OCI-LY1 (cell line): ENCODE results near the gene ACYP1.

Source experiments
- H2AFZ ChIP-seq: fragments of 200-600 bp; sonication (generic), shearing (Covaris generic); 2 replicates; pipeline ENCODE4 v1.6.0; 2014; ENCODE audit warnings: antibody characterized with exemption, mild to moderate bottlenecking, low read length
- H3F3A ChIP-seq: fragments of 200-600 bp; sonication (generic), shearing (Covaris generic); 2 replicates; pipeline ENCODE4 v1.6.0; 2014; ENCODE audit warnings: mild to moderate bottlenecking, antibody characterized with exemption, low read length, moderate library complexity; ENCODE audit not compliant: insufficient read depth
- H3K27ac ChIP-seq: fragments of 200-600 bp; sonication (generic); 2 replicates; pipeline ENCODE4 v1.5.1; 2014; ENCODE audit warnings: low read length, mixed run types, mild to moderate bottlenecking, low read depth; ENCODE audit not compliant: poor library complexity, severe bottlenecking
- H3K27me3 ChIP-seq: fragments of 200-600 bp; sonication (generic); 2 replicates; pipeline ENCODE4 v1.6.0; 2014; ENCODE audit warnings: antibody characterized with exemption, mild to moderate bottlenecking, low read length, moderate library complexity; ENCODE audit not compliant: insufficient read depth
- H3K36me3 ChIP-seq: fragments of 200-600 bp; sonication (generic); 2 replicates; pipeline ENCODE4 v1.6.1; 2014; ENCODE audit warnings: mild to moderate bottlenecking, antibody characterized with exemption, low read length, moderate library complexity, mixed read lengths; ENCODE audit not compliant: insufficient read depth
- H3K4me1 ChIP-seq: fragments of 200-600 bp; sonication (generic); 2 replicates; pipeline ENCODE4 v1.5.1; 2014; ENCODE audit warnings: mild to moderate bottlenecking, low read length, moderate library complexity; ENCODE audit not compliant: insufficient read depth, severe bottlenecking
- H3K4me2 ChIP-seq: fragments of 200-600 bp; sonication (generic), shearing (Covaris generic); 2 replicates; pipeline ENCODE4 v1.6.1; 2014; ENCODE audit warnings: low read length
- H3K4me3 ChIP-seq: fragments of 200-600 bp; sonication (generic); 2 replicates; pipeline ENCODE4 v1.5.1; 2014; ENCODE audit warnings: low read length, low read depth, mild to moderate bottlenecking, mixed read lengths; ENCODE audit not compliant: poor library complexity, severe bottlenecking
- H3K79me2 ChIP-seq: fragments of 200-600 bp; shearing (Covaris generic); 2 replicates; pipeline ENCODE4 v1.6.1; 2016; ENCODE audit warnings: mixed run types, low read length, mixed read lengths; ENCODE audit not compliant: insufficient read depth
- H3K9ac ChIP-seq: fragments of 200-600 bp; sonication (generic), shearing (Covaris generic); 2 replicates; pipeline ENCODE4 v1.6.1; 2014; ENCODE audit warnings: mild to moderate bottlenecking, low read length, mixed read lengths
- H3K9me2 ChIP-seq: fragments of 200-600 bp; sonication (generic), shearing (Covaris generic); 2 replicates; pipeline ENCODE4 v1.6.1; 2014; ENCODE audit warnings: low read depth, mild to moderate bottlenecking, low read length, mixed read lengths
- H3K9me3 ChIP-seq: fragments of 200-600 bp; shearing (Covaris generic); 2 replicates; pipeline ENCODE4 v1.6.1; 2014; ENCODE audit warnings: low read length, mixed read lengths
- H4K20me1 ChIP-seq: fragments of 200-600 bp; sonication (generic), shearing (Covaris generic); 2 replicates; pipeline ENCODE4 v1.6.0; 2016; ENCODE audit warnings: mild to moderate bottlenecking, low read length; ENCODE audit not compliant: insufficient read depth
- EZH2 ChIP-seq: fragments of 200-600 bp; sonication (generic), shearing (Covaris generic); IDR thresholded peaks from 2 replicates; pipeline ENCODE4 v1.8.0; 2017; ENCODE audit warnings: borderline replicate concordance, mixed run types, mild to moderate bottlenecking, antibody characterized with exemption, low read length, moderate library complexity, mixed read lengths
- TF ChIP-seq, protein P1 (sequence below): fragments of 200-600 bp; sonication (generic), shearing (Covaris generic); IDR thresholded peaks from 2 replicates; pipeline ENCODE4 v1.5.1; 2017; ENCODE audit warnings: mild to moderate bottlenecking, antibody characterized with exemption, low read length, moderate library complexity, mixed read lengths

ACYP1 gene

DNA sequence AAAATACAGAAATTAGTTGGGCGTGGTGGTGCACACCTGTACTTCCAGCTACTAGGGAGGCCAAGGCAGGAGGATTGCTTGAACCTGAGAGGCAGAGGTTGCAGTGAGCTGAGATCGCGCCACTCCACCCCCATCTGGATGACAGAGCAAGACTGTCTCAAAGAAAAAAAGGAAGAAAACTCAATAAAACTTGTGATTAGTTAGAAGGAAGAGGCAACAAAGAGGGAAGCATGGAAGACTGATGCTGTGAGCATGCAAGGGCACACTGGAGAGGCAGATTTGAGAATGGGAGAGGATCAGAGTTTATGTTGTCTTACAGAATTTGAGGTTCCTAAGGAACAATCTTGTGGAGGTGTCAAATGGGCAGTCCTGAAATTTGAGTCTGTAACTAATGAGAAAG lies 2.9 kb upstream of the ACYP1 start:
- no peaks in the 10 kb centered on the region for H3F3A ChIP-seq
- peaks cover 42% of the 10 kb centered on the region for H3K4me1 ChIP-seq
- no peak overlapping the region for H3K4me2 ChIP-seq
- no peak overlapping the region for H3K9ac ChIP-seq
- no peaks in the 10 kb centered on the region for H3K9me2 ChIP-seq
- peak overlapping the region; percentile 39 for H3K27ac ChIP-seq
- TF ChIP-seq EZH2 = no peak
- TF ChIP-seq, protein P1, sequence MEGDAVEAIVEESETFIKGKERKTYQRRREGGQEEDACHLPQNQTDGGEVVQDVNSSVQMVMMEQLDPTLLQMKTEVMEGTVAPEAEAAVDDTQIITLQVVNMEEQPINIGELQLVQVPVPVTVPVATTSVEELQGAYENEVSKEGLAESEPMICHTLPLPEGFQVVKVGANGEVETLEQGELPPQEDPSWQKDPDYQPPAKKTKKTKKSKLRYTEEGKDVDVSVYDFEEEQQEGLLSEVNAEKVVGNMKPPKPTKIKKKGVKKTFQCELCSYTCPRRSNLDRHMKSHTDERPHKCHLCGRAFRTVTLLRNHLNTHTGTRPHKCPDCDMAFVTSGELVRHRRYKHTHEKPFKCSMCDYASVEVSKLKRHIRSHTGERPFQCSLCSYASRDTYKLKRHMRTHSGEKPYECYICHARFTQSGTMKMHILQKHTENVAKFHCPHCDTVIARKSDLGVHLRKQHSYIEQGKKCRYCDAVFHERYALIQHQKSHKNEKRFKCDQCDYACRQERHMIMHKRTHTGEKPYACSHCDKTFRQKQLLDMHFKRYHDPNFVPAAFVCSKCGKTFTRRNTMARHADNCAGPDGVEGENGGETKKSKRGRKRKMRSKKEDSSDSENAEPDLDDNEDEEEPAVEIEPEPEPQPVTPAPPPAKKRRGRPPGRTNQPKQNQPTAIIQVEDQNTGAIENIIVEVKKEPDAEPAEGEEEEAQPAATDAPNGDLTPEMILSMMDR = no peak
- H3K27me3 ChIP-seq = no peaks in the 10 kb centered on the region
- H3K4me3 ChIP-seq = no peak overlapping the region
- H3K9me3 ChIP-seq = no peaks in the 10 kb centered on the region
- no peak overlapping the region for H2AFZ ChIP-seq
- H3K79me2 ChIP-seq = 0 out of 2 replicates have a peak, but pooled peaks cover 13% of the 10 kb centered on the region
- no peaks in the 10 kb centered on the region for H4K20me1 ChIP-seq
- peaks cover 1% of the 10 kb centered on the region; the same call in 1 of the 2 replicates for H3K36me3 ChIP-seq

DNA sequence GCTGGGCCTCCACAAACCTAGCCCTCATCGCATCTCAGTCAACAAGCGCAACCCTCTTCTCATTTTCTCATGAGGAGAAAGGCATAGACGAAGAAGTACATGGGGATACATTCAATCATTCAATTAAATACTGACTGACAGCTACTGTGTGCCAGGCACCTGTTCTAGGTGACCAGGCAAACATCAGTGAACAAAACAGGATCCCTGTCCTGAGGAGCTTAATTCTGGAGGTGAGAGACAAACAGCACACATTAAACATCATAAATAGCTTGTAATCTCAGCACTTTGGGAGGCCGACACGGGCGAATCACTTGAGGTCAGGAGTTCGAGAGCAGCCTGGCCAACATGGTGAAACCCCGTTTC lies 362 bp upstream of the ACYP1 start:
- Histone ChIP-seq H3K4me1 (peaks cover 30% of the 10 kb centered on the region), H3K79me2 (peaks cover 18% of the 10 kb centered on the region; the same call in 1 of the 2 replicates), H3K27me3 (no peaks in the 10 kb centered on the region), H3K9ac (peak overlapping the region; percentile 88; the same call in 1 of the 2 replicates), H4K20me1 (no peaks in the 10 kb centered on the region), H3K4me2 (peak overlapping the region; percentile 97), H3K9me2 (no peaks in the 10 kb centered on the region), H3K4me3 (peak overlapping the region; percentile 89), H3K36me3 (peaks cover 25% of the 10 kb centered on the region), H2AFZ (no peak overlapping the region), H3K27ac (no peak overlapping the region), H3F3A (no peaks in the 10 kb centered on the region), H3K9me3 (no peaks in the 10 kb centered on the region)
- TF ChIP-seq, protein P1 = no peak
- no peak for TF ChIP-seq EZH2

DNA sequence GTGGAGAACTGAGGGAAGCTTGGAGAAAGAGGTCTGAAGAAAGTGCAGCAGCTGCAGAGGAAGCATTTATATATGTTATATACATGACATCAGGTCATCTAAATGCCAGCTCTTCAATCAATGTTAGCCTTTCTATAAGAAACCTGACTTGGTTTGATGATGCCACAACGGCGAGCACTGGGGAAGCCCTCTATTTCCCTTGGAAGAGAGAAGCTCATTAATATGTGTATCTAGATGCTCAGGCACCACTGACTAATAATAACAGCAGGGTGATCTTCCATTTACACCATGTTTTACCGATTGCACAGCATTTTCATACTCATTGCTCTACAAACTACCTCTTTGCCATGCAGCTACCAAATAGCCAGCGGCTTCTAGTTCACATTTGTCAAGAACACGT lies 811 bp downstream of the ACYP1 start:
- no peaks in the 10 kb centered on the region for H3F3A ChIP-seq
- no peak overlapping the region for H2AFZ ChIP-seq

More for the DNA sequence above, 811 bp downstream of the ACYP1 start:
- H3K4me1 ChIP-seq = peaks cover 24% of the 10 kb centered on the region
- H3K4me3 ChIP-seq = peak overlapping the region; percentile 89
- no peaks in the 10 kb centered on the region for H3K27me3 ChIP-seq
- no peaks in the 10 kb centered on the region for H3K9me3 ChIP-seq
- TF ChIP-seq, protein P1 = no peak
- no peak for TF ChIP-seq EZH2
- H3K36me3 ChIP-seq = peaks cover 31% of the 10 kb centered on the region
- H3K79me2 ChIP-seq = peaks cover 18% of the 10 kb centered on the region; the same call in 1 of the 2 replicates
- no peaks in the 10 kb centered on the region for H4K20me1 ChIP-seq
- peak overlapping the region; percentile 11 for H3K27ac ChIP-seq
- H3K9me2 ChIP-seq = no peaks in the 10 kb centered on the region
- H3K9ac ChIP-seq = peak overlapping the region; percentile 88
- peak overlapping the region; percentile 97 for H3K4me2 ChIP-seq
